RPMI8226 (cell line): ENCODE data around the gene SELENBP1.
"Not testable (repeated sequence)": the region's sequence is repeated elsewhere in the genome, so short reads cannot be mapped to it uniquely, and the experiment has no call there.

ENCODE experiments used
- DNase-seq: peaks from one replicate; pipeline ENCODE4 v3.0.0-alpha.2; 2015

Gene SELENBP1

DNA sequence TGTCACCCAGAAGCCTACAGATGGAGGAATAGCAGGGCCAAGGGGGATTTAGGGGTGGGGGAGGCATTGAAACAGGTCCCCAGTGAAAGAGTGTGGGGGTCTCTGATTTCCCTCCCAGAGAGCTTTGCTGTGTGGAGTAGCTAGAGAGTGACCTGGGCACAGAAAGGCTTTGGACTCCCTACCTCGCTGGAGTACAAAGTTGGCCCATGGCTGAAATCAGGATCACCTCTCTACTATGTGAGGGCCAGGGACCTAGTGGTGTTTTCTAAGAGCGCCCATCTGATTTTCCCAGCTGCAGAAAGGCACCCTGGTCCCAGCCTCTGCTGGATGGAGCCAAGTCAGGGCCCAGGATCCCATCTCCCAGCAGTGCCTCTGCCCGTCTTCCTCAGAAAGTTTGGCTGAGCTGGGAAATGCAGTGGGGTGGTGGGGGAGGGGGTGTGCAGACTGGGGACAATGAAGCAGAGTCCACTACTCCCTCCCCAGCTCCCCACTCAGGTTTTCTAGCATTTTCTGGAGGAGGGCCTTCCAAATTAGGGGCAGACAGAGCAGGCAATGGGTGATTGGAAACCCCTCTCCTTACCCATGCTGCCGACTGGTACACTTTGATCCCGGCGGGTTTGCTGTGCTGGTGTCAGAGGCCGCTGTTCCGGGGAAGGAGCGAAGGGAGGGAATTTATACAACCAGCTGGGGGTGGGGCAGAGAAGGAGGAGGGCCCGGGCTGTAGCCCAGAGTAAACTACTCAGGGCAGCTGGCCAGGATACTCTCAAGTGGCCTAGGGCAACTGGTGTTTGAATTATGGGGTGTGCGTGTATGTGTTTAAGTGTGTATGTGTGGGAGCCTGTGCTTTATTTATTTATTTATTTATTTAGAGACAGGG, at the start of gene SELENBP1:
SELENBP1 (minus strand) TSS at position 648 of the 877 bp plus-strand sequence; CDS start at position 584, 64 bp downstream.
- no peak for DNase-seq

DNA sequence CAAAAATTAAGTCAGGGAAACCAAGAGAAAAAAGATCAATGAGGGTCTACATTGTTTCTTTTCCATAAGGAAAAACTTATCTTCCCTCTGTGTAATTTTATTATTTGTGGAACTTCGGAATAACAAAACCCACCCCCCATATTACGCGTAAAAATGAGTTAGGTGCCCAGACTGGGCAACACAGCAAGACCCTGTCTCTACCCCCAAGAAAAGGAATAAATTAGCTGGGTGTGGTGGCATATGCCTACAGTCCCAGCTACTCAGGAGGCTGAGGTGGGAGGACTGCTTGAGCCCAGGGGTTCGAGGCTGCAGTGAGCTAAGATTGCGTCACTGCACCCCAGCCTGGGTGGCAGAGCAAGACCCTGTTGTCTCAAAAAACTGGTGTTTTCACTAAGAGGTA, 47.3 kb upstream of the SELENBP1 start:
- DNase-seq, result no peak

DNA sequence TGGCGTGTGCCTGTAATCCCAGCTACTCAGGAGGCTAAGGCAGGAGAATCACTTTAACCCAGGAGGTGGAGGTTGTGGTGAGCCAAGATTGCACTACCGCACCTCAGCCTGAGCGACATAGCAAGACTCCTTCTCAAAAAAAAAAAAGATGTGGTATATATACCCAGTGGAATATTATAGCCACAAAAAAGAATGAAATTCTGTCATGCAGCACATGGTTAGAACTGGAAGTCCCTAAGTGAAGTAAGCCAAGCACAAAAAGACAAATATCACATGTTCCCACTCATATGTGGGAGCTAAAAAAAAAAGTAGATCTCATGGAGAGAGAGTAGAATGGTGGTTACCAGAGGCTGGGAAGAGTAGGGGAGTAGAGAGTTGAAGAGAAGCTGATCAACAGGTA, 45.6 kb upstream of the SELENBP1 start:
- DNase-seq, result no peak

DNA sequence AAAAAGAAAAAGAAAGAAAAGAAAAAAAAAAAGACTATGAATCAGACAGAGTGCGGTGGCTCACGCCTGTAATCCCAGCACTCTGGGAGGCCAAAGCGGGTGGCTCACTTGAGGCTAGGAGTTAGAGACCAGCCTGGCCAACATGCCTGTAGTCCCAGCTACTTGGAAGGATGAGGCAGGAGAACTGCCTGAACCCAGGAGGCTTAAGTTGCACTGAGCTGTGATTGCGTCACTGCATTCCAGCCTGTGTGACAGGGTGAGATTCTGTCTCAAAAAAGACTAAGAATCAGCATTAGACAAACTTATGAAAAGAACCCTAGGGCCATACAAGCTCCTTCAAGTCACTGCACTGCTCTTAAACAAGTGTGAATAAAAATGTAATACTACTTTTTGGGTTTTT, 43.7 kb upstream of the SELENBP1 start:
- no peak for DNase-seq

DNA sequence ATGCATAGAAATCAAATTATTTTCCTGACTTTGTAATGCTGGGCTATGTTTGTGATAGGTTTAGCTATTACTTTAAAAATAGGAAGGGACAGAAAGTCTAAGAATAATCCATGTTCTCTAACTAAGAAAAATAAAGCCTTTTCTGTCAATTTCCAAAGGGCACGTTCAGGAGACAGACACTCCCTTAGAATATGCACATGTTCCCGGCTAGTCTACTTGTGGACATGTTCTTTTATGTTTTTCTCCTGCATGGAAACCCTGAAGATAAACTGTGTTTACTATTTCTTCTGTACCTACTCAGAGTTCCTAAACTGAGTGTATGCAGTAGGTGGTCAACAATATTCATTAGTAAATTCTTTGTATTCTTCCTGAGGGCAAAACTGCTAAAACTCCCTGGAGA, 39.4 kb upstream of the SELENBP1 start:
- no peak for DNase-seq

DNA sequence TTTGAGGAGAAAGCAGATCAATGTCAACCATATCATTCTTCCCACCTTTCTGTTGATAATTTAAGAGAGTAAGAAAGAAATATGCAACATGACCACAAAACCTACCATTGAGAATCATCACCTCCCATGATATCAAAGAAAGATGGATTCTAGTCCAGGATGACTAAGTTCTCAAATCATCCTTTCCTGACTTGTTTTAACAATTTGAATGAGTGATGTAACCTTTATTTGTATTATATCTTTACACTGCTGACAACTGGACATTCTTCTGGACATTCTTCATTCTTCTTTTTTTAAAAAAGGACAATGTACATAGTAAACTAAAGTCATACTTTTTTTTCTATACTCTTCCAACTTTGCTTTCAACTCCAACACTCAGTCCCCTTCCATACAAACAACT, 36.4 kb upstream of the SELENBP1 start:
- no peak for DNase-seq

DNA sequence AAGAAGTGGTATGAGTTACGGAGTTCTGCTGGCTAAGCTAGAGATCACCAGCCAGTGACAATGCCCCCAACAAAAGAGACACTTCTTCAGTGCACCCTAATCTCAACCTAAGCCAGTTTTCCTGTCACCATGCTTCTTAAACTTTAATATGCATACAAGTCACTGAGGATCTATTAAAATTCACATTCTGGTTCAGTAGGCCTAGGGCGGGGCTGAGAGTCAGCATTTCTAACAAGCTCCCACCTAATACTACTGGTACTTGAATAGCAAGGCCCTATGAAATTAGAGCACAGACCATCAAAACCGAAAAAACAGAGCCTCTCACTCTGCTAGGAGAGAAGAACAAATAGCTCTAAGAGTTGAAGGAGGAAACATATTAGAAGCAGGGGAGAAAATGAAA, 34.8 kb upstream of the SELENBP1 start:
- DNase-seq, result no peak

DNA sequence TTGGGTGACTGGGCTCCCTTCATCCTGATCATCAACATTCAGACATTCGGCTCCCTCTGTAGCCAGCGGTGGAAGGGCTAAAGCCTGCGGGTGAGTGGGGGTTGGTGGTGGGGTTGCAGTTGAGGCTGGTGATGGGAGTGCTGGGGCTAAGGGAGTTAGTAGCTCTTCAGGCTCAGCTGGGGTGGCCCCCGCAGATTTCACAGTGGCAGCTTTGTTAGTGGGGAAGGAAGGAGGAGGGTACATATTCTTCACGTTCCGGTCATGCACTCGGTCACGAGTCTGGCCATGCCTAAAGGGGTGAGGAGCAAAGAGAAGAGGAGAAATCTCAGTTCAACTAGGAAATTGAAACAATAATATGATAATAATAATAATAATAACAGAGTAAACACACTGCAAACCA, 33.7 kb upstream of the SELENBP1 start:
- DNase-seq, result no peak

DNA sequence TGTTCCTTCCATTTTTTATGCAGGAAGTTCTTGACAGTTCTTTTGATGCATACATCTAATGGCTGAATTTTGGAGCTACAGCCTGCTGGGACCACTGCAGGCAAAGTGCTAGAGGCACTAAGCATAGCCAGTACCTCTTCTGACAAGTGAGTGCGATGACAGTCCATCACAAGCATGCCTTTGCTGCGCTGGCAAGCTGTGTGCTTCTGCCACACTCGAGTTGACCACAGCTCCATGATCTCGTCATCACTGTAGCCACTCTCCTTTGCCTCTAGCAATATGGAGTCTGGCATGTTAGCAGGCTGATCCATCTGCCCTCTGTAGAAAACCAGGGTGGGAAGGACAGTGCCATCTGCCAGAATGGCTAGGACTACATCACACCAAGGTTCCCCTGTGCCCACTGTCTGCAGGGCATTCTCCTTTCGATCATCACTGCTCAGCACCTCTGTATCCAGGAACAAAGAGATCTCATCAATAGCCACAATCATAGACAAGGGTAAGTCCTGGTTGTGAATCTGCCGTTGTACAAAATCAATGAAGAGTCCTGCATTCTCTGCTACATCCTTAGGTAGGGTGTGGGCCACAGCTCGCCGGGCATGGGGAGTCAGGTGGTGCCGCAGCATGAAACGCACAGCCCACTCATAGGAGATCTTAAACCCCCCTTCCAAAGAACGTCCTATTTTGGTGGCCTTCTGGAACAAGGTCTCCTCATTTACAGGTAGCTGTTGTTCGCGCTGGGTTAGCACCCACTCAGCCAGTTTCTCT, 32.9 kb upstream of the SELENBP1 start:
- DNase-seq, result no peak

DNA sequence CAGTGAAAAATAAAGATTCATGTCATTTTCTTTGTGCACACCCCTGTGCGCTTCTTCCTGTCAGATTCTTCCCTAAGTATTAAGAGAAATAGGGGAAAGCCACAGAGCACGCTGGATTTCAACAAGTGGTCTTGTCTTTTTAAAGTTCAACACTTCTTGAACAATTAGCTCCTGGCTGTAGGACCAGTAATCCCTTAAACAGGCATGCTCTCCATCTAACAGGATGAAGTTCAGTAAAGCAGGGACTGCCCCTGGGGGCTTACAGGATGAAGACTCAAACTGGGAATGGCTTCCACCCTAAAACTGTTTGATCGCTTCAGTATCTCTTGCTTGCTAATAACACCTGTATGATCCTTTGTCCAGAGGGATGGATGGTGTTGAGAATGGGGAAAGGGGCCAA, 31.1 kb upstream of the SELENBP1 start:
- DNase-seq, result no peak

DNA sequence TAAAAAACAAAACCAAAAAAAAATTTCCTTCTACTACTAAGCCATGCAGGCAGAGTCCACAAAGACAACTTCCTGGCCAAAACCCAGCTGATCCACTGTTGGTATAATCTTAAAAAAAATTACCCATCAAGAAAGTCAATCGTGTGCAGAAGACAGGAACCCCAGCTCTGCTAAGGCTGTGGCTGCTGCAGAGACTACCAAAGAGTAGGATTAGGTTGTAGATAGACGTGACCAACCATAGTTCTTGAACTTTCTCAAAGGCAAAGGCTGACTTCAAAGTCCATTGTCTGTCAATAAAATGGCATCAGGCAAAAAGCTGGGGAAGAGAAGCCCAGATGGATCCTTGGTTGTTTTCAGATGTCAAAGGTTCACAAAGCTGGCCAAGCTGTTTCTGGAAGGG, 30.3 kb upstream of the SELENBP1 start:
- DNase-seq, result no peak

DNA sequence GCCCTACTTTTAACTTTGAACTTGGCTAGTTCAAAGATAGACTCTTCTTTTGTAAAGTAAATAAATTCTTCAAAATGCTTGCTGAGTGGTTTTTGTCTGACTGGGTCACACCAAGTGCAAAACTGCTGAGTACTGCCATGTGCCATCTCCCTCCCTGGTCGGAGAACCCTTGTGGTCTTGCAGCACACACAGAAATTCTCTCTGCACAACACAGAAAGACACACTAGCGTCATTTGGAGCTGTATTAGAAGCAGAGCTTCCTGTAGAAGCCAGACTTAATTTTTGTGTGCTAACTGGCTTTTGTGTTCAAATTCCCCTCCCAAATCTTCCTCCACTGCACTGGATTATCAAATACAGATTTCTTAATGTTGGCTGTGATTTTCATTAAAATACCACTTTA, 29.4 kb upstream of the SELENBP1 start:
- no peak for DNase-seq

DNA sequence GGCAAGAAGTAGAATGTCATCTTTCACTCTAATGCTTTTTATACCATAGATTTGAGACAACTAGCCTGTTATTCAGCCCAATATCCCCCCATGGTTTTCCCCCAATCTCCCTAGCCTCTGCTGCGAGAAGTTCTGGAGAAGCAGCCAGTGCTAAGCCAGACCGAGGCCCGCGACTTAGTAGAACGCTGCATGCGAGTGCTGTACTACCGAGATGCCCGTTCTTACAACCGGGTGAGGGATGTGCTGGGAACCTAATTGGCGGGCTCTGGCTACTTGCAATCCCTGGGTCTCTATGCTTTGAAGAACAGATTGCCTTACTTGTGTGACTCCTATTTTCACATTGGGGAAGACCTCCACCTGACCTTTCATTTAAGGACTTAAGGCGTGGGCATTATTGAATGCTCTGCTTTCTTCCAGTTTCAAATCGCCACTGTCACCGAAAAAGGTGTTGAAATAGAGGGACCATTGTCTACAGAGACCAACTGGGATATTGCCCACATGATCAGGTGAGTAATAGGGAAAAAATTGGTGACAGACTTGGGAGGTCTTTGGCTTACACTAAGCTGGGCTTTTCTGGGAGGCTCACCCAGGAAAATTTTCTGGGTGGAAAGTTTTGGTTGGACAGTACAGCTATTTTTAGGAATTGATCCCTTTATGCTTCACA, 28.8 kb upstream of the SELENBP1 start:
- DNase-seq, result no peak

DNA sequence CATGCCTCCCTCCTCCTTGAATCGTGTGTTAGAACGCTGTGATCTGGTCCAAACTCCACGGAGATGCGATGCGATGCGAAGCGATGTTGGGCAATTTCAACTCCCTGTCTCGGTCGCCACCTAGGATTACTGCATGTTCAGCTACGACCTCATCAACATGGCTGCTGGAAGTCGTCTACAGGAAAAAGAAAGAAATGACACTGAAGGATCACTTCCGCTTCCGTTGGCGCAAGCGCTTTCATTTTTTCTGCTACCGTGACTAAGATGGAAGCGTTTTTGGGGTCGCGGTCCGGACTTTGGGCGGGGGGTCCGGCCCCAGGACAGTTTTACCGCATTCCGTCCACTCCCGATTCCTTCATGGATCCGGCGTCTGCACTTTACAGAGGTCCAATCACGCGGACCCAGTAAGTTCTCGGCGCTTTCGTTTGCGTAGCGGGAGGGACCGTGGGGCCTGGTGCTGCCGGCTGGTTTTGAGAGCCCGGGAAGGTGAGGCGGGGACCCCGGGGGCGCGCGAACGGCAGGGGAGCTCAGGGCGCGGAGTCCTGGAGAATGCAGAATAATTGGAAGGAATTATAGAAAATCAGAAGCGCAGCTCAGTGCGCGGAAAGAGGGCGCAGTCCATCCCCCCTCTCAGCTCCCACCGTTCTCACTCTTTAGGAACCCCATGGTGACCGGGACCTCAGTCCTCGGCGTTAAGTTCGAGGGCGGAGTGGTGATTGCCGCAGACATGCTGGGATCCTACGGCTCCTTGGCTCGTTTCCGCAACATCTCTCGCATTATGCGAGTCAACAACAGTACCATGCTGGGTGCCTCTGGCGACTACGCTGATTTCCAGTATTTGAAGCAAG, 27.0 kb upstream of the SELENBP1 start, which contains the start of gene PSMB4:
PSMB4 (plus strand) TSS at position 250 of the 848 bp plus-strand sequence; CDS start at position 265, 15 bp downstream.
- DNase-seq, result peak; percentile 94

DNA sequence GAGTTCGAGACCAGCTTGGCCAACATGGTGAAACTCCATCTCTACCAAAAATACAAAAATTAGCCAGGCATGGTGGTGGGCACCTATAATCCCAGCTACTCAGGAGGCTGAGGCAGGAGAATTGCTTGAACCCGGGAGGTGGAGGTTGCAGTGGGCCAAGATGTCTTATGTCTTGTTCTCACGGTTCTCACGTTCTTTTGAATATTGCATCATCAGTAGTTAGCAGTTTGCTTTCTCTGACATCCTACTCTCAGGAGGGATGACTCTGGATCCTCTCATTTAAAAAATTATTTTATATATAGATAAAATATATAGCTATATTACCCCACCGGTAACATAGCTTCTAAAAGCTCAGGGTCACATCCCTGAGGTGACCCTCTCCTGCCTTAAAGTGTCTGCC, 23.8 kb upstream of the SELENBP1 start:
- not testable (repeated sequence) for DNase-seq

DNA sequence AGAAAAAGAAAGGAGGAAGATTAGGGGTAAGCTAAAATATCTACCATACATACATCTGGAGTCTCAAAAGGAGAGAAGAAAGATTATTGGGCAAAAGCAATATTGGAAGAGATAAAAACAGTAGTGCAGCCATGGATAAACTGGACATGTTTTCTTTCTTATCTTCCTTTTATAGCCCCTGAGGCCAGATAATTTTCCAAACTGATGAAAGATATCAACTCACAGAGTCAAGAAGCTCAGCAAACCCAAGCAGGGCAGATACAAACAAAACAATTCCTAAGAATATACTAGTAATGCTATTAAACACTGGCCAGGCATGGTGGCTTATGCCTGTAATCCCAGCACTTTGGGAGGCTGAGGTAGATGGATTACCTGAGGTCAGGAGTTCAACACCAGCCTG, 21.1 kb upstream of the SELENBP1 start:
- no peak for DNase-seq

DNA sequence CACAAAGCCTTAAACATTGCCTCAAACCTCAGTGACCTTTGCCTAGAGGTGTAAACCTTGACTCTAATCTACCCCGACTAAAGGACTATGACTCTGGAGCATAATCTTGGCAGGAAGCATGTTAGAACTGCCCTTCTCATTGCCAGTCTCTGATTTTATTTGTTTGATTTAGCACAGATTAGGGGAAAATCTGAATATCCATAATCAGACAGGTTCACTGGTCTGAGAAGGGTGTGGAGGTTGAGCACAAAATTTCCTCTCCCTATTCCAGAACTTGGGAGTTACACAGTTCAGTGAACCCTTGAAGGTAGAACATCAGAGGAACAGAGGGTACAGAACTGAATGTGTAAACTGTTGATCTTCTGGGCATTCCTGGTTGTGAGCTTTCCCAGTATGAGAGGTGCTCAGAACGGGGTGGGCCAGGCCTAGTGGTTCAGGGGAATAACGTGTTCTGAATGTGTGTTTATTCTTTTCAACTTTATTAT, 18.6 kb upstream of the SELENBP1 start:
- no peak for DNase-seq

DNA sequence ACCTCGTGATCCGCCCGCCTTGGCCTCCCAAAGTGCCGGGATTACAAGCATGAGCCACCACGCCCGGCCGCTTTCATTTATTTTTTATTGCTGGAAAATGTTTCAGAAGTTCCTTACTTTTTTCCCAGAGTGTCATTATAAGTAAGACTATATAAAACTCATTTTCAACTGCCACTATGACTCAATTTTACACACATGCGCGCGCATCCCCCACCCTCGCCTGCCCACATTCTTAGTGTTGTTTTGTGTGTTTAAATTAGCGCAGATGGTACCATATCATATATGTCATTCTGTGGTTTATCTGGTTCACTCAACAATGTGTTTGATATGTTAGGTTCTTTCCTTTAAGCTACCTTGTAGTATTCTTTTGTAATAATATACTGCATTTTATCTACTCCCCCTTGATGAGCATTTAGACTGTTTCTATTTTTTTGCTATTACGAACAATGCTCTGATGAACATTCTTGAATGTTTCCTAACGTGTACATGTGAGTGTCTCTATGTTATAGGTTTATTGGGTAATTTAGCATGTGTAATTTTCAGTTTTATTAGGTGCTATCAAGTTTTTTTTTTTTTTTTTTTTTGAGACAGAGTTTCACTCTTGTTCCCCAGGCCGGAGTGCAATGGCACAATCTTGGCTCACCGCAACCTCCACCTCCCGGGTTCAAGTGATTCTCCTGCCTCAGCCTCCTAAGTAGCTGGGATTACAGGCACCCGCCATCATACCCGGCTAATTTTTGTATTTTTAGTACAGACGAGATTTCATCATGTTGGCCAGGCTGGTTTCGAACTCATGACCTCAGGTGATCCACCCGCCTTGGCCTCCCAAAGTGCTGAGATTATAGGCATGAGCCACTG, 17.9 kb upstream of the SELENBP1 start:
- not testable (repeated sequence) for DNase-seq

DNA sequence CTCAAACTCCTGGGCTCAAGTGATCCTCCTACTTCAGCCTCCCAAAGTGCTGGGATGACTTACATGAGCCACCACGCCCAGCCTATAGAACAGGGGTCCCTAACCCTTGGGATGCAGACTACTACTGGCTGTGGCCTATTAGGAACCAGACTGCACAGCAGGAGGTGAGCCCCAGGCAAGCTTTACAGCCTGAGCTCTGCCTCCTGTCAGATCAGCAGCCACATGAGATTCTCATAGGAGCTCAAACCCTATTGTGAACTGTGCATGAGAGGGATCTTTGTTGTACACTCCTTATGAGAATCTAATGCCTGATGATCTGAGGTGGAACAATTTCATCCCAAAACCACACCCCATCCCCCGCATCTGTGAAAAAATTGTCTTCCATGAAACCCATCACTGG, 13.5 kb upstream of the SELENBP1 start:
- no peak for DNase-seq

DNA sequence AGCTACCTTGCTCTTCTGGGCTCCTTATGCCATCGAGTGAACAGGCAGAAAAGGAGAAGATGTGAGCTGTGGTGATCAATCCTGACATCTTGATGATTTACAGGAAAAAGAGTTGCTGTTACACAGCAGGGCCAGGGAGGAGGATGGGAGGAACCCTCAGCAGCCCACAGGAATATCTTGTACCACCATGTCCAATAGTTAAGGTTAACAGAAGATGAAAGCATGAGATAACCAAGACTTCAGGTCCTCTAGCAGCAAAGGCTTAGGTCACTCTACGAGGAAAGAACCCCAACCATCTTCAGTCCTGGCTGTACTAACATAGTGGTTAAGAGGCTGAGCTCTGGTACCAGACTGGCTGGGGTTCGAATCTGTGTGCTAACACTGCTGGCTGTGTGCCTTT, 12.1 kb upstream of the SELENBP1 start:
- no peak for DNase-seq

DNA sequence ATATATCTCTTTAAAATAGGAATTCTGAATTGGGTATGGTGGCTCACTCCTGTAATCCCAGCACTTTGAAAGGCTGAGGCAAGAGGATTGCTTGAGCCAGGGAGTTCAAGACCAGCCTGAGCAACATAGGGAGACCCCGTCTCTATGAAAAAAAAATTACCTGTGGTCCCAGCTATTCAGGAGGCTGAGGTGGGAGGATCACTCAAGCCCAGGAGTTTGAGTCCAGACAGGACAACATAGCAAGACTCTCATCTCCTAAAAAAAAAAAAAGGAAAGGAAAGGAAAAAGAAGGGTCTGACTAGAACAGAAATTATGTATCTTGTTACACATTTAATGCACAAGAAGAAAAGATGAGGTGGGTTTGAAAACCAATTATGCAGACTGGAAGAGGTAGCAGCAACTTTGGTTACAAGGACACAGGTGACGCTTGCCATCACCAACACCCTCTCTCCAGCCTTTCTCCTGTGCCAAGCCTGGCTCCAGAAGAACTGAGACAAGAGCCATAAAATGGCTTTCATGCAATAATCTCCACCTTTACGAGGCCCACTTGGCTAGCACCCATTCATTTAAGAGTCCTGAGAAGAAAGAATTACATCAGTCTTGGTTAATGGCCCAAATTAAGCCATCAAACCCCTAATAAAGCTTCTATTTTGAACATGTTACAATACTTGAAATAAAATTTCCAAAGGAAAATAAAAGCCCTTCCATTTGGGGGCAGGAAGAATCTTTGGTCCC, 4.8 kb upstream of the SELENBP1 start:
- no peak for DNase-seq
